HG03159 (cell line): ENCODE measurements around the gene CORO7.

Source experiments
- ATAC-seq: cut with Tn5 transposase; IDR thresholded peaks from one replicate; pipeline ENCODE4 v1.9.1; 2021; ENCODE audit warnings: mild to moderate bottlenecking, moderate library complexity; ENCODE audit not compliant: unreplicated experiment

The CORO7 gene

DNA sequence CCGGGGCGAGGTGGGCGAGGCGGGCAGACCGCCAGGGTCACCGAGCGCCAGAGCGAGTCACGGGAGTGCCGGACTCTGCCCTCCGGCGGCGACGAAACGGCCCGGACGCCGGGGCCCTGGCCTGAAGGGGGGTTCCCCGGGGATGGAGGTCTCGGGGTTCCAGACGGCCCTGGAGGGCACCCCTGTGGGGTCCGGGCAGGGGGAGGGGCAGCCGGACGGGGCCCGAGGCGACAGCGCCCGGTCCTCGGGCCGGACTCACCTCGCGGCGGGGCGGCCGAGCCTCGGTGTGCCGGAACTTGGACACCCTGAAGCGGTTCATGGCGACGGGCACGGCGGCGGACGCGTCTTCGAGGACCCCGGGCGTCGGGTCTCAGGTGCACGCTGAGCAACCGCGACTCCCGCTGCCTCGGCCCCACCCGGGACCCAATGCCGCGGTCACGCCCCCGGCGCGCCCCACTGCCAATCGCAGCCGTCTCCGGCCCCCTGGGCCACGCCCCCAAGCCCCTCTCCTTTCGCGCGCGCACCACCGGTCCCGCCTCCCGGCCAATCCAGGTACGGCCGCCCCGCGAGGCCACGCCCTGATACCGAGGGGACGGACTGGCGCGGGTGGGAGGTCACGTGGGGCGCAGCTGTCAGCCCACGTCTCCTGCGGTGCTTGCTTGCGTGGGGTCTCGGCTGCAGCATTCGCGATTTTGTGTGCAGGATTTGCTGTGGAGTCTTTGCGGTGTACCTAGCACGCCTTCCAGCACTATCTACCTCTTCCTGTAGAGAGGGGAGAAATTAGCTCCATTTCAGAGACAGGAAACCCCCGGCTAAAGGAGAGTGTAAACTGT is at the start of gene CORO7:
Gene CORO7, minus strand, starts transcription at position 397 of the 833 bp plus-strand sequence. Its CDS starts 78 bp downstream, at position 319.
- peak; percentile 54 for ATAC-seq

GRCh38 chr16:4463522-4464163 is 47.2 kb upstream of the CORO7 start:
- no peak for ATAC-seq

- ATAC-seq, result no peak
These were observed 45.1 kb upstream of the CORO7 start for GRCh38 chr16:4461250-4462085.

DNA sequence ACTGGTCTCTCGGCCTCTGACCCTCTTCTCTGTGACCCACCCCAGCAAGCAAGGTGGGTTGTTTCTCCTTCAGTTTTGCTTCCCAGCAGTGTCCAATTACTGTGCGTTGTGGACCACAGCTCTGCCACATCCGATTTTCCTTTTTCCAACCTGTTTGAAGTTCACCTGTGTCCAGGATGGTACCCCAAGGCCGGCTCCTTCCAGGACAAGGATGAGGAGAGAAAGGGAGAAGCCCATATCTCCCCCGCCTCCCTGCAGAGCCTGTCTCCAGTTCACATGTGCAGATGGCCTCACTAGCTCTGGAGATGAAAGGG is 44.5 kb upstream of the CORO7 start:
- ATAC-seq, result no peak

- ATAC-seq, result no peak
These were observed 39.6 kb upstream of the CORO7 start for GRCh38 chr16:4455951-4456350.

DNA sequence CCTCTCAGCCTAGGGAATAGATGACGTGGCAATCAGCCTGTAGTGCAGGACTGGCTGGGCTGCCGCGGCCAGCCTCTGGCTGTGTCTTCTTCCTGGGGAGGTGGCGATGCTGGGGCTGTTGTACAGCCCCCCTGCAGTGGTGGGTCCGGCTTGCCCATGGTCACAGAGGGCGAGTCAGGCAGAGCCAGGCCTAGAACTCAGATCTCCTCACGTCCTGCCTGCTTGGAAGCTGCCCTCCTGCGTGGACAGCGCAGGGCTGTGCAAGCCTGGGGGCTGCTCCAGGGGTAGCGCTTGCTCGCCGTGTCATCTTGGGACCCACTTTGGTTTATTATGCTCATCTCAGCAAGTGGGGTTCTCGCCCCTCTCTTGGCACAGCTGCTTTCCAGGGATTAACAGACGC is 38.7 kb upstream of the CORO7 start:
- no peak for ATAC-seq

GRCh38 chr16:4454623-4455022 is 38.2 kb upstream of the CORO7 start:
- ATAC-seq, result no peak

DNA sequence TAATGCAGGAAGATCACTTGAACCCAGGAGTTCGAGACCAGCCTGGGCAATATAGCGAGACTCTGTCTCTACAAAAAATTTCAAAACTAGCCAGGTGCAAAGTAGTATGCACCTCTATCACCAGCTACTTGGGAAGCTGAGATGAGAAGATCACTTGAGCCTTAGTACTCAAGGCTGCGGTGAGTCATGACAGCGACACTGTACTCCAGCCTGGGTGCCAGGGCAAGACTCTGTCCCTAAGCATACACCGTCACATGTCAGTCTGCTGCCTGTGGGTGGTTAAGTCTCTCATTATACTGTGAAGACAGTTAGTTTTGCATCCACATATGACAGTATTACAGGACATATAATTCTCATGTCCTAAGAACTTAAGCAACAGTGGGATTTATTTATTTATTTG is 36.3 kb upstream of the CORO7 start:
- ATAC-seq, result no peak

DNA sequence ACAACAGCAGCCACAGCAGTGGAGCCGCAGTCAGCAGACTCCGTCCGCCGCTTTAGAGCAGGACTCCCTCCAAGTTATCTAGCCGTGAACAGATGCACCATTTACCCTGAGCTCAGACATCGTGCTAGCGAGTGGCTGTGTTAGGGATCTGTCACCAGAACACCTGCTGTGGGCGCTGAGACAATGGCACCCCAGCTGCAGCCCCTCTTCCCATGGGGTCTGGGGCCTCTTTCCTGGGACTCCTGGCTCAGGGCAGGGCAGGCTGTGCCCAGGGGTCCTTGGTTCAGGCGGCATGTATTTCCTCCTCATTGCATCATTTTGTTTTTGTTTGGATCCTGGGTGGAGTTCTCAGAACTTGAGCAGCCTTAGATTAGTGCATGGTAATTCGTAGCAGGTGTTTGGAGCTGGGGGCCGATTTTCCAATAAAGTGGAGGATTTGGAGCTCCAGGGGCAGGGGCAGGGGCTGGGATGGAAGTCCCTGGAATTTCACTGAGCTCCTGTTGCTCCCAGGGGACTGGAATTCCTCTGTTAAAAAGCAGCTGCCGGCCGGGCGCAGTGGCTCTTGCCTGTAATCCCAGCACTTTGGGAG is 34.6 kb upstream of the CORO7 start:
- ATAC-seq, result no peak

- no peak for ATAC-seq
These were observed 34.0 kb upstream of the CORO7 start for GRCh38 chr16:4450430-4450829.

DNA sequence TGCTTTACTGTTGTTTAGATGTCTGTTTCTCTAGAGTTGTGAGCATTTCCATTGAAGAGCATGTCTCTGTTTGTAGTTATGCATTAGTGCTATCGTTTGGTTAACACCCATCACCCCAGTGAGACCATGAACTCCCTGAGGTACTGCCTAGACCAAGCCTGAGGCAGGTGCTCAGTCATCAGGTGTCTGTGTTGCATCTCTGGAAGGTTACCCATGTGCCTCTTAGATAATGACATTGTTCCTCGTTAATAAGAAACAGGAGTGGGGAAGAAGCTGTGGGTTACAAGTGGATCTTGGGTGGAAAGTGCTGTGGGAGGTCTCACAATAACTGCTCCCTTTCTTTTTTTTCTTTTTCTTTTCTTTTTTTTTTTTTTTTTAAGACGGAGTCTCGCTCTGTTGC is 27.6 kb upstream of the CORO7 start:
- no peak for ATAC-seq

DNA sequence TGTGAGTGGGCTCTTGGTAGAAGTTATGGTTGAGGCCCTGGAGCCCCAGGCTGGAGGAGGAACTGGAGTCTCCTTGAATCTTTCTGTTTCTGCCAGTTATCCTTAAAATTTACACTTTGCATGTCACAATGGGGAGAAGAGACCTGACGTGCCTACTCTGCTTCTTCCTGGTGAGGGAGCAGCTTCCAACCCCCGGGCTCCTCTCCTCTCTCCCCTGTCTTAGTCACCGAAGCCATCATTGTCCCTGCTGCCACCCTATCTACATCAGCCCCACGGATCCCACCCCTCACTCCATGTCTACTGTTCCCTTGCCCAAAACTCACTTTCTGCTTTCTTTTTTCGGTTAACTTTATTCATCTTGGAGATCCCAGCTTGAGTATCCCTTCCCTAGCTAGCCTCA is 26.9 kb upstream of the CORO7 start:
- no peak for ATAC-seq

- no peak for ATAC-seq
These were observed 26.0 kb upstream of the CORO7 start for GRCh38 chr16:4442371-4442770.

DNA sequence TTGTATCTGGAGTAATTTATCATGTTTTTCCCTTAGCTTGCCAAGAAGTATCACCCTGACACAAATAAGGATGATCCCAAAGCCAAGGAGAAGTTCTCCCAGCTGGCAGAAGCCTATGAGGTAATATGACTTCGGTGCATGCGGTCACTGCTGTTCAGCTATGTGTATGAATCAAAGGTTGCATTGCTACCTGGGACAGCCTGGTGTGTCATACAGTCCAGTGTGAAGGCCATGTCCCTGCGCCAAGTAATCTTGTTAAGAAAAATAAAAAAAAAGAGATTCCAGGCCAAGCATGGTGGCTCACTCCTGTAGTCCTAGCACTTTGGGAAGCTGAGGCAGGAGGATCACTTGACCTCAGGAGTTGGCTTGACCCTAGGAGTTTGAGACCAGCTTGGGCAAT is 21.0 kb upstream of the CORO7 start:
- no peak for ATAC-seq

- no peak for ATAC-seq
These were observed 19.1 kb upstream of the CORO7 start for GRCh38 chr16:4435337-4436067.

GRCh38 chr16:4433914-4434787 is 17.8 kb upstream of the CORO7 start:
- no peak for ATAC-seq

DNA sequence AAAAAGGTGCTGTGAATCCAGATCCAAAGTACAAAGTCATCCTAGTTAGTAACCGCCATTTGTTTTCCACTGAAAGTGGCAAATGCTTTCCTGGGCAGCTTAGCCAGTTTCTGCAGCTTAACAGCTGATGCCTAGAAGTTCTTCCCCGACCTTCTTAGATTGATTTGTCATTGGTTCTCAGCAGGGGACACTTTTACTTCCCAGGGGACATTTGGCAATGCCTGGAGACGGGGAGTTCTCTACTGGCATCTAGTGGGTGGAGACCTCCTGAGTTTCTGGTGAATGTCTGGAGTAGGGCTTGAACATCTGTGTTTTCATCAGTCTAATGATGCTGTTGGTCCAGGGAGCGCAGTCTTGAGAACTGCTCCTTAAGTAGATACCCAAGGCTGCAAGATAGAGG is 16.8 kb upstream of the CORO7 start:
- no peak for ATAC-seq

DNA sequence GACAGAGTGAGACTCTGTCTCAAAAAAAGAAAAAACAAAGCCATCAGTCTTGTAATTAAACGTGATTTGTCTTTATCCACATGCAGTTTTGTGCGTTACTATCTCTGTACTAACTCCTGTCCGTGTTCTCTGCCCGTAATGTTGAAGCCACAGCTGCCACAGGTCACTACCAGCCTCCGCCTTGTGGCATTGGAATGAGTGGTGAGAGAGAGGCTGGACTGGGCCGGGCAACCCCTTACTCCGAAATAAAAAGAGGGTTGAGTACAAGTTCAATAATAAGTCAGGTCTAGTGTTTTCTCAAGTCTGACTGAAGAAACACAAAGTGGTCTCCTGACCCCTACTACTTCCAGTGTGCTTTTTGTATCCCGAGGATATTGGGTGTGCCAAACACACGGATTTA is 14.6 kb upstream of the CORO7 start:
- ATAC-seq, result no peak

DNA sequence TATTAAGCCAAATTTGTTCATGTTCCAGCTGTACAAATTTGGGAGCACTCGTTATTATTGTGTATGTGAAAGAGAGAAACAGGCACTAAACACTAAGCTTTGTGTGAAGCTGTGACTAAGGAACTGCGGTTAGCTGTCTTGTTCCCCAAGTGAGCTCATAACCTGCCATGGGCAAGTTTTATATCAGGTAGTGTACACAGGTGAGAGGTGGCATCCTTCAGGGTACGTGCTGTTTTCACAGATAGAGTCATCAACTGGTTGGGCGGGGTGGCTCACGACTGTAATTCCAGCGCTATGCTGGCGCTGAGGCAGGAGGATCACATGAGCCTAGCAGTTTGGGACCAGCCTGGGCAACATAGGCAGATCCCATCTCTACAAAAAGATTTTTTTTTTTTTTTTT is 12.1 kb upstream of the CORO7 start:
- ATAC-seq, result no peak
